Measurements from ENCODE around the gene TMEM163.

DNA sequence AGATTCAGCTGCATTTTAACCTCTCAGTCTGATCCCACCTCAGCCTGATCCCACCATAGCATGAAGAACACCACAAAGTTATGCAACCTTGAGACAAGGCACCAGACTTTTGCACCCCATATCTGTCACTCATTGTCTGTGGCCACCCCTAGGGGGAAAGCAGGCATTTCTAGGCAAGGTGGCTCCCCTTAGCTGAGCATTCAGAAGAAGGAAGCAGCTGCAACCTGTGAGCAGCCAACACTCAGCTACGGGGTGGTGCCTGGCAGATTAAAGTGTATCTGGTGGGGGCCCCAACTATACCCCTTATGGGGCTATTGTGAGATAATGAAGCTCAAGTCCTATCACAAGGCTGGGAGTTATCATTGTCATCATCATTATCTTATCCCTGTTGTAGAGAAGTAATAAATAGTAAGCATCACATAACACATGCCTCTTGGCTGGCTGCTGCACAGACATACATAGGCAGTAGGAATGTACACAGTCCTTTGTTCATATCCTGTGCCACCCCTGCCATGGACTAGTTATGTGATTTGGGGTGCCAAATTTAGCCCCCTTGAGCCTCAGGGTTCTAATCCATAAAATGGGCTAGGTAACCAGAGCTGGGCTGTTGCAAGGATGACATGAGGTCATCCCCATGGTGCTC is 20.6 kb upstream of the TMEM163 start:
- TF ChIP-seq, protein P1, sequence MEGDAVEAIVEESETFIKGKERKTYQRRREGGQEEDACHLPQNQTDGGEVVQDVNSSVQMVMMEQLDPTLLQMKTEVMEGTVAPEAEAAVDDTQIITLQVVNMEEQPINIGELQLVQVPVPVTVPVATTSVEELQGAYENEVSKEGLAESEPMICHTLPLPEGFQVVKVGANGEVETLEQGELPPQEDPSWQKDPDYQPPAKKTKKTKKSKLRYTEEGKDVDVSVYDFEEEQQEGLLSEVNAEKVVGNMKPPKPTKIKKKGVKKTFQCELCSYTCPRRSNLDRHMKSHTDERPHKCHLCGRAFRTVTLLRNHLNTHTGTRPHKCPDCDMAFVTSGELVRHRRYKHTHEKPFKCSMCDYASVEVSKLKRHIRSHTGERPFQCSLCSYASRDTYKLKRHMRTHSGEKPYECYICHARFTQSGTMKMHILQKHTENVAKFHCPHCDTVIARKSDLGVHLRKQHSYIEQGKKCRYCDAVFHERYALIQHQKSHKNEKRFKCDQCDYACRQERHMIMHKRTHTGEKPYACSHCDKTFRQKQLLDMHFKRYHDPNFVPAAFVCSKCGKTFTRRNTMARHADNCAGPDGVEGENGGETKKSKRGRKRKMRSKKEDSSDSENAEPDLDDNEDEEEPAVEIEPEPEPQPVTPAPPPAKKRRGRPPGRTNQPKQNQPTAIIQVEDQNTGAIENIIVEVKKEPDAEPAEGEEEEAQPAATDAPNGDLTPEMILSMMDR (IDR thresholded peaks at IDR 0.05) = no peak
- TF ChIP-seq POLR2A (IDR thresholded peaks at IDR 0.05) = no peak

Measured in body of pancreas (tissue), 4 donors.